Measurements from ENCODE around the gene GATAD2B.
"Not testable (repeated sequence)": the region's sequence is repeated elsewhere in the genome, so short reads cannot be mapped to it uniquely, and the experiment has no call there.

The GATAD2B gene

DNA sequence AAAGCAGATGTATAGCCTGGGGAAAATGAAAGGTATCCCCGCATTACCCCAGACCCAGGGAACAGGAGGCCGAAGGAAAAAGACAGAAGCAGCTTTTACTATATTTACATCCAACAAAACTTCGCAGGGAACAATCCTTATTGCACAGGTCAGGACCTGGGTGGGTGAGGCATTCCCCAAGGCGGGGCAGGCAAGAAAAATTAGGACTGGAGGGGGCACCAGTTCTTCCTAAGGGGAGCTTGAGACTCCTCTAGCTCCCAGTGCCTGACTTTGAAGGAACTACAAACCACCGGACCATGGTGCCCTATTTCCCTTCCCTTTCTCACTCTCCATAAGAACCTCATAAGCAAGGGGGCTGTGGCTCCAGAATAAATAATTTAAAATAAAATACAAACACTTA is 6.7 kb upstream of the GATAD2B start:
- no peak for DNase-seq

DNA sequence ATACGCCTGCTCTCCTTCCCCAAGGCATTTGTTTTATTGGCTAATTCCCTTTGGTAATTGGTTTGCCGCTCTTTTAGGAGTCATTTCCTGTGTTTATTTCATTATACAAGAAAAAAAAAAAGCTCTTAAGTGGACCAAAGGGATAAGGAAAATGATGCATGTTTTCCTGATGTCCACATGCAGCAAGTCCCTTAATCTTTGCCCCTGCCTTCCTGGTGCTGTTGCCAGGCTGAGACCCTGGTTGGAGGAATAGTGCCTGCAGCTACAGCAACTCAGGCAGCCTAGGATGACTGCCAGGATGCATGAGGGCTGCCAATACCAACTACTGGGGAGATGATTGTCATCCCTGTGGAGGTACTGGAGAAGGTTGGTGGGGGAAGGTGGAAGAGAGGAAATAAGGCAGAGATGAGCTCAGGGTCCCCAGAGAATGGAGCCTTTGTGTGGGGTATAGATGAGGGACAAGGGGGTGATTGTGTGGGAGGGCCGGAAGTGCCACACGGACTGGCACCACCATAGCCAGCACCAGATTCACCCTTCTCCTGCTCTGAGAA is 6.1 kb upstream of the GATAD2B start:
- no peak for DNase-seq

DNA sequence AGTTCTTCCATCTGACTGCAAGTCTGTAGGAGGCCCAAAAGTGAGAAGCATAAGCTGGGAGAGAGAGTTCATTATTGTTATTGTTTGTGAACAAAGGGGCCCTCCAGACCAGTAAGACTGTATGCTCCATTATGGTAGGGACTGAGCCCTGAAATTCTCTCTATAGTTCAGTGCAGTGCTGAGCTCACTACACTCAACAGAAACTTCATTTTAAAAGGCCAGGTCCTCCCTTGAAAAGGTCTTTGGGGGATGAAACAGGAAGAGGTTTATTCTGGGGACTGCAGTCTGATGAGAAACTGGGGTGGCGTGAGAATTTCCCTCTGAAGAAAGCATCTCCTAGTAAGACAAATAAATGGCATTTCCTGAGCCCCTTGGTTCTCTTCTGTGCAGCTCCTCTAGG is 5.5 kb upstream of the GATAD2B start:
- DNase-seq: no peak

DNA sequence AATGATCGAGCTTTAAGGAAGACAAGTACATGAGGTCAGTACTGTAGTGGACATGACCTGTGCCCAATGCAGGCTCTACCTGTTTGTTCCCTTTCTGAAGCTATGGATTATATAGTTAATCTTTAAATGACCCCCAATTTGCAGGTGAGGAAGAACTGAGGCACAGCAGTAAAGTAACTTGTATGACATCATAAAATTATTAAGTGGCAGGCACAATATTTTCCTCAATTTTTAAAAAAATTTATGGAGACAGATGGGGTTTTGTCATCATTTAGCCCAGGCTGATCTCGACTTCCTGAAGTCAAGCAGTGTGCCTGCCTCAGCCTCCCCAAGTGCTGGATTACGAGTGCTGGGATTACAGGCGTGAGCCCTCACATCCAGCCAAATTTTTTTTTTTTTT is 3.6 kb upstream of the GATAD2B start:
- no peak for DNase-seq

DNA sequence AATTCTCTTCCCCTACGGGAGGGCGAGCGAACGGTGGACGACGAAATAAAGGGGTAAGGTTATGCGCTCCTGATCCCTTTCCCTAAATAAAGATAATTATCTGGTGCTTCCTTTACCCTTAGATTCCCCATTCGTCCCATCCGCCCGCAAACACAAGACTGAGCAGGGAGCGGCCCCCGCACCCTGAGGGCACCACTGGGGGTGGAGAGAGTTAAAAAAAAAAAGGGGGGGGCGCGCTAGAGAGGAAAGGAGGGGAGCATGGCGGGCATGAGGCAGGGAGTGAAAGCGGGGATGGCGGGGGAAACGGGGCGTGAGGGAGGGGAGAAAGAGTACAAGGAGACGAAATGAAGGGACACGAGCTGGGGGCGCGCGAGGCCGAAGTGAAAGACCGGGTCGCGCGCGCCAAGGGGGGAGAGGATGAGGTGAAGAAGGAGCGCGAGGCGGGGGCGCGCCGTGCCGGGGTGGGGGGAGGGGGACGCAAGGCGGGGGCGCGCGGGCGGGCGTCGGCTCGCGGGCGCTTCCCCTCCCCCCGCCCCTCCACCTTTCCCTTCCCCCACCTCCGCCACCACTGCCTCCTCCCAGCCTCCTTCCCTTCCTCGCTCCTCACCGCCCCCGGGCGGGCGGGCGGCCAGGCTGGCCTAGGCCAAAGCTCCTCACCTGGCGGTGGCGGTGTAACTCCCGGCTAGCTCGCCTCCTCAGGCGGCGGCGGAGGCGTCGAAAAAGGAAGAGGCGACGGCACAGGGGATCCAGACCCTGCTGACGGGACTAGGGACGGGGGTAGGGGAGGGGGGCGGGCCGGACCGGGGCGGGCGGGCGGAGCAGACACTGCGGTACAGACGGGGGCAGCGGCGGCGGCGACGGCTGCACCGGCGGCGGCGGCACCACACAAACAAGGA is 448 bp downstream of the GATAD2B start:
- peak in 1 of 2 donors; percentile 50 for DNase-seq

DNA sequence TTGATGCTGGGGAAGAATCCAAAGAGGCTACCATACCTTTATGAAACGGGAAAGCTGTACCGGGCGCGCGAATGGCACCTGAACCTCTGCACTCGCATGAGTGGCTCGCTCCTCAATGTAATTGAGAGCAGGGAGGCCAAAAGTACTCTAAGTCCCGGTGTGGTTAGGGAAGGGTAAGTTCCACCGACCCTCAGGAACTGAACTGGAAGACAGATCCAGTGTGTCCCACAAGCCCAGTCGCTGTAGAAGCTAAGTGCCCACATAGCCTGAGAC is 1.0 kb downstream of the GATAD2B start:
- no peak for DNase-seq

DNA sequence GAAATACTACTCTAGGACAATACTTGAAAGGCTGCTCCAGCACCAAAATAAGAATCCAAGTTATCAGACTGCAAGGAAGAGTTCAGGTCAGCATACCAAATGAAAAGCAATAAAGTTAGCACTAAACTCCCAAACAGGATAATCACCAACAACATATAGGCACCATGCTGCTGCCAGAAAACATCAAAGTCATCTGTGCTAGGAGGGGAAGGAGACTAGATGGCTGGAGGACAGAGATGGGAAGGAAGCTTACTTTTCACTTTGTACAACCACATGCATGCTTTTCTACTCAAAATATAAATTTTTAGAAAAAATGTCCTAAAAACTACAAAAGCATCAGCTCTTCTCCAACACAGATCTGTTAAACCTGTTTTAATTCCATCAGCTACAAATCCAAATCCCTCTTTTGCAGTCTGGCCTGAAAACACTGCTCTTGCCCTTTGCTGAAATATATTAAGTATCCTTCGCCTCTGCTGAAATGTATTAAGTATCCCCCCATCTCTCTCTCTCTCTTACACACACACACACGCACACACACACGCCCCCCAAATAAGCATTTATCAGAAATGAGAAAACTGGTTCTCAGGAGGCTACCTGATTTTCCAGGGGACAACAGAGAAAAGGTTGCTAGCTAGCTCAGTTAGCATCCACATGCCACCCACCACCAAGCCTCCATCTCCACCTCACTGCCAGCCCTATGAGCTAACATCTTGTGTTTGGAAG is 1.5 kb downstream of the GATAD2B start:
- no peak for DNase-seq

DNA sequence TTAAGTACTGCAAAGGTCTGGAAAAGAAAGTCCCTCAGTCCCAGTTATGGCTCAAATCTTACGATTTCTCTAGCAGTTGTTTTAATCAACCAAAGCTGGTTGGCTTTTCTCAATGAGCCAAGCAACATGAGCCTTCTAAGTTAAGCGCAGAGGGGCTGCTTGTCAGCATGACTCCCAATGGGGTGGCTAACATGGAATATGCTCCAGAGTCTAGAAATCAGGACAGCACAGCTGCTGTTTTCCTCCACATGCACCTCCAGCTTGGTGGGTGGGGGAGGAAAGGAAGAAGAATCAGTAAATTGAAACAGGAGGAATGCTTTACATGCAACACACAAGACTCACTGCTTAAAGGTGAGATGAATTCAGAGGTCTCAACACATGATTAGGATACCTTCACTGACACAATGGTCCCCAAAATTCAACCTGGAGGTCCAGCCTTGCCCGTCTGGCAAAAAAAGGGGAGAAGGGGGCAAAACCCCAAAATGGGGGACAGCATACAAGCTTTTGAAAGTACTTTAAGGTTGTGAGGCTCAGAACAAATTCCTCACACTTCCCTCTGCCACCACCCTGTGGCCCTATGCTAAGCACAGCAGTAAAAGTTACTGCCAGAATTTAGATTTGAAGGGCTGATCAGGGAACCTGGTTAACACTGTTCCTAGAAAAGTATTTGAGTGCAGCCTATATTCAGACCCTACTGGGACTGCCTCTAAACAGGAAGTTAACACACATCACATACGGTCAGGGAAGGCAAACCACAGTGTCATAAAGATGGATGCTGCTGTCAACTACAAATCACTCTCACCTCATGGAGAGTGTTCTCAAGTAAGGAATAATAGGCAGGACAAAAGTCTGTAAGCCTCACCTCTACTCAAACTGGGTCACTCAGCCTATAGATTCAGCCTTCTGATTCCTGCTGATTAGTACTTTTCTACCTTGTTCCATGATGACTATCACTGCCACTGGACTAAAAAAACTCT is 2.6 kb downstream of the GATAD2B start:
- peak in 1 of 2 donors; percentile 66 for DNase-seq

DNA sequence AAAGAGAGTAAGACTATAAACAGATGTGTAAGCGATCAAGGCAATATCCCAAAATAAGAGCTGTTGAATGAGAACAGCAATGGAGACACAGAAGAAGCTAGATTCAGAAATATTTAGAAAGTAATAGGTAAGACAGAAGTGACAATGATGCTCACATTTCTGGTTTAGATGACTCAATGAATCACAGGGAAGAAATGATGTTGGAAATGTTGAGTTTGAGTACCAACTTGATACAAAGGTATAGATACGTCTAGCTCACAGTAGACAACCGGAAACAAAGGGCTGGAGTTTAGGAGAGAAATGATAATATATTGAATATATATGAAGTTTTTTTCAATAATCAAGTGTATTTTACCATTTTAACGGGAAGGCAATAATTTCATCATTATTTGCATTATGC is 6.5 kb downstream of the GATAD2B start:
- DNase-seq: no peak

DNA sequence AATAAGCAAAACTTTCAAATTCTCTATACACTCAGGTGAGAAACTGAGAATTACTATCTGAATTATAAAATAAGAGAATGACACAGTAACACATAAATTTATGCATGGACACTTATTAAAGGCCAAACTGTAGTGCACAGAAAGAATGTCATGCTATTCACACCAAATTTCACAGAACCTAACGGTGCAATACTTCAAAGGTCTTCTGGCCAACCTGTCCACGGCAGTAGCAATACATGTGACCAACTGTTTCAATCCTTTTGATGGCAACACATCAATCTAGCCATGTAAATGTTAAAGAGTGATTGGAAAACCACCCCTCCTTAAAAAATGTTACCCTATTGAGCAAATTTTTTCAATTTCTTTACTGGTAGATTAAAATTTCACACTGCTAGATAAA is 10.4 kb downstream of the GATAD2B start:
- no peak for DNase-seq

DNA sequence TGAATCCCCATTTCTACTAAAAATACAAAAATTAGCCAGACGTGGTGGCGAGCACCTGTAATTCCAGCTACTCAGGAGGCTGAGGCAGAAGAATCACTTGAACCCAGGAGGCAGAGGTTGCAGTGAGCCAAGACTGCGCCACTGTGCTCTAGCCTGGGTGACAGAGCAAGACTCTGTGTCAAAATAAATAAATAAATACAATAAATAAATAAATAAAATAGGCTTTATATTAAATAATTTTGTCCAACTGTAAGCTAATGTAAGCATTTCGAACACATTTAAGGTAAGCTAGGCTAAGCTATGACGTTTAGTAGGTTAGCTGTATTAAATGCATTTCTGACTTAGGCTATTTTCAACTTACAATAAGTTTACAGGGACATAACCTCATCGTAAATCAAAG is 12.2 kb downstream of the GATAD2B start:
- DNase-seq: not testable (repeated sequence)

DNA sequence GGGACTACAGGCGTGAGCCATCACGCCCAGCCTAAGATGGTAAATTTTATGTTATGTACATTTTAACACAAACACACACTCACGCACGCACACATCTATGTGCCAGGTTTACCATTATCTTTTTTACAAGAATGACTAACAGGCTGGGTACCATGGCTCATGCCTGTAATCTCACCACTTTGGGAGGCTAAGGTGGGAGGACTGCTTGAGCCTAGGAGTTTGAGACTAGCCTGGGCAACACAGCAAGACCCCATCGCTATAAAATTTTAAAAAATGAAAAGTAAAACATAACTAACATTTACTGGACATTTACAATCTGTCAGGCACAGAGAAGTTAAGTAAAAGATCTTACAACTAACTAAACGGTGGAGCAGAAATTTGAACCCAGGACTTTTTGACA is 14.7 kb downstream of the GATAD2B start:
- DNase-seq: no peak

DNA sequence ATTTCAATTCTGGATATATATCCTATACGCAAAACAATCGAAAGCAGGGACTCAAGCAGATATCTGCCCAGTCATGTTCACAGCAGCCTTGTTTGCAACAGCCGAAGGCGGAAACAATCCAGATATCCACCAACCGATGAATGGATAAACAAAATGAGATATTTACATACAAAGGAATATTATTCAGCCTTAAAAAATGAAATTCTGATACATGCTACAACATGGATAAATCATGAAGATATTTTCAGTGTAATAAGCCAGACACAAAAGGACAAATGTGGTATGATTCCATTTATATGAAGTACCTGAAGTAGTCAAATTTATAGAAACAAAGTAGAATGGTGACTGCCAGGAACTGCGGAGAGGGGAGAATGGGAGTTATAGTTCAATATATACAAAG is 15.6 kb downstream of the GATAD2B start:
- DNase-seq: no peak

DNA sequence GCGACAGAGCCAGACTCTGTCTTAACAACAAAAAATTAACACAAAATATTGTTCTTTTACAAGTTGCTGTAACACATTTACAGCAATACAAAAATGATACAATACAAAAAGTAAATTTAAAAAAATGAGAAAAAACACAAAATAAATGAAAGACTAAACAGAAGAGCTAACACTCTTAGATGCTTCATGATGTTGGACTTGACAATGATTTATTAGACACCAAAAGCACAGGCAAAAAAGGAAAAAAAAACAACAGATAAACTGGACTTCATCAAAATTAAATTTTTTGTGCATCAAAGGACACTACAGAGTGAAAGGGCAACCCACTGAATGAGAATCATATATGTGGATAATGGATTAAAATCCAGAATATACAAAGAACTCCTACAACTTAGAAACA is 16.4 kb downstream of the GATAD2B start:
- no peak for DNase-seq

DNA sequence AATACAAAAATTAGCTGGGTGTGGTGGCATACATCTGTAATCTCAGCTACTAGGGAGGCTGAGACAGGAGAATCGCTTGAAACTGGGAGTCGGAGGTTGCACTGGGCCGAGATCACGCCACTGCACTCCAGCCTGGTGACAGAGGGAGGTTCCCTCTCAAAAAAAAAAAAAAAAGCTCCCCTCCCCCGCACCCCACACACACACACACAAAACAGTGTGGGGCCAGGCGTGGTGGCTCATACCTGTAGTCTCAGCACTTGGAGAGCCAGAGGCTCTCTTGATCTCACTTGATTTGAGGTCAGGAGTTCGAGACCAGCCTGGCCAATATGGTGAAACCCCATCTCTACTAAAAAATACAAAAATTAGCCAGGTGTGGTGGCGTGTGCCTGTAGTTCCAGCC is 16.9 kb downstream of the GATAD2B start:
- DNase-seq: not testable (repeated sequence)

DNA sequence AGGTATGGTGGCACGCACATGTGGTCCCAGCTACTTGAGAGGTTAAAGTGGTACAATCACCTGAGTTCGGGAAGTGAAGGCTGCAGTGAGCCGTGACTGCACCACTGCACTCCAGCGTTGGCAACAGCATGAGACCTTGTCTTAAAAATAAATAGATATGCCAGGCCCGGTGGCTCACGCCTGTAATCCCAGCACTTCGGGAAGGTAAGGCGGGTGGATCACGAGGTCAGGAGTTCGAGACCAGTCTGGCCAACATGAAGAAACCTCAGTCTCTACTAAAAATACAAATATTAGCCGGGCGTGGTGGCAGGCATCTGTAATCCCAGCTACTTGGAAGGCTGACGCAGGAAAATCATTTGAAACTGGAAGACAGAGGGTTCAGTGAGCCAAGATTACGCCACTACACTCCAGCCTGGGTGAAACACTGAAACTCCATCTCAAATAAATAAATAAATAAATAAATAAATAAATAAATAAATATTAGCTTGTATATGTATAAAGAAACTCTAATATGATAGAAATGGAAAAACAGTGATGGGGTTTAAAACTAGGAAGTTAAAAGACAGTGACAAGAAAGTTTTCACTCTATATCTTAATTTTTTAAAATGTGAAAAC is 18.8 kb downstream of the GATAD2B start:
- DNase-seq: no peak

DNA sequence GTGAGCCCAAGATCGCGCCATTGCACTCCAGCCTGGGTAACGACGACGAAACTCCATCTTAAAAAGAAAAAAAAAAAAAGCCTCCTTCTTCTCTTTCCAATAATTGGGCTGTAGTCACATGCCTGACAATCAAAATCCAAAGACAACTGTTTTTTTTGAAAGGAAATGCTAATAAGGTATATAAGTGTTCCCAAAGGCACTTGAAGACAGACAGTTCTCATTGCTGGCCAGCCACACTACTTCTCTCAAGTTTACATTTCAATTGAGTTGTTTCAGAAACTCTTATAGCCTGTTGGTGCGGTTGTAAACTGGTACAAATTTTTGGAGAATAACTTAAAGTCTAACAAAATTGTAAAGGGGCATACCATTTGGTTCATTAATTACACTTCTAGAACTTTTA is 23.3 kb downstream of the GATAD2B start:
- no peak for DNase-seq

DNA sequence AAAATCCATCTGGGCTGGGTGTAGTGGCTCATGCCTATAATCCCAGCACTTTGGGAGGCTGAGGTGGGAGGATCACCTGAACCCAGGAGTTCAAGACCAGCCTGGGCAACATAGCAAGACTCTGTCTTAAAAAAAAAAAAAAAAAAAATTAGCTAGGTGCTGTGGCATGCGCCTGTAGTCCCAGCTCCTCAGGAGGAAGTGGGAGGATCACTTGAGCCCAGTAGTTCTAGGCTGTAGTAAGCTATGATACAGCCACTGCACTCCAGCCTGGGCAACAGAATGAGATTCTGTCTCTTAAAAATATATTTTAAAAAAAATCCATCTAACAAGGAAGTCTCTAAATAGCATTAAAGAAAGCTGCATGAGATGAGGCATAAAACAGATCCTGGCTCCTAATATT is 26.9 kb downstream of the GATAD2B start:
- DNase-seq: not testable (repeated sequence)

DNA sequence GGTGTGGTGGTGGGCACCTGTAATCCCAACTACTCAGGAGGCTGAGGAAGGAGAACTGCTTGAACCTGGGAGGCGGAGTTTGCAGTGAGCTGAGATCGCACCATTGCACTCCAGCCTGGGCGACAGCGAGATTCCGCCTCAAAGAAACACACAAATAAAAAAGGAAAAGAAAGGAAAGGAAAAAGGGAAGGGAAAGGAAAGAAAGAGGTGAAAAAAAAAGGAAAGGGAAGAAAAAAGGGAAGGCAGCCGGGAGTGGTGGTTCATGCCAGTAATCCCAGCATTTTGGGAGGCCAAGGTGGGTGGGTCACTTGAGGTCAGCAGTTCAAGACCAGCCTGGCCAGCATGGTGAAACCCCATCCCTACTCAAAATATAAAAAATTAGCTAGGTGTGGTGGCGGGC is 31.7 kb downstream of the GATAD2B start:
- not testable (repeated sequence) for DNase-seq

DNA sequence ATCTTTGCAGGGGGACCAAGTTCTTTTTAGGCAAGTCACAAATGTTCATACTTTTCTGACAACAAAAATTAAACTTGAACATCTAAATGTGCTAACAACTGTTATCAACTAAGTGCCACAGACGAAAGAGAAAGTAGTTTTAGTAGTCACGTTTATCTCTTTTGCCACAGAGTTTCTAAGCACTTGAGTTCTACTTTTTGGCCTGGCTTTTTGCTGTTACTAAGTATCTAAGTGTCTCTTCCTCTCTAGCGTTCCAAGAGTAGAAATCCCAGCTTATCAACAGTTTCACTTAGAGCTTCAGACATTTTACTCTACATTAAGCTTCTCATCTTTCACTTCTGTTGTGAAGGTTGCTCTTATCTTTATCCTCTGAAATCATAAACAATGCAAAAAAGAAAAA is 34.2 kb downstream of the GATAD2B start:
- peak in 1 of 2 donors; percentile 68 for DNase-seq

DNA sequence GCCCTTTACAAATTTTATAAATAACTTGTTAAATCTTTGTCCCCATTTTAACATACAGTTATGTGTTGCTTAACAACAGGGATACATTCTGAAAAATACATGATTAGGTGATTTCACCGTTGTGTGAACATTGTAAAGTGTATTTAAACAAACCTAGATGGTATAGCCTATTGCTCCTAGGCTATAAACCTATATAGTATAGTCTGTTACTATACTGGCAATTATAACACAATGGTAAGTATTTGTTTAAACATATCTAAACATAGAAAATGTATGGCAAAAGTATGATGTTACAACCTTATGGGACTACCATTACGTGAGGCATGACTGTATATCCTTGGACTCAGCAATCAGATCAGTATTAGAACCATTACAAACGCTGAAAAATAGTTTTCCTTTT is 36.6 kb downstream of the GATAD2B start:
- no peak for DNase-seq

DNA sequence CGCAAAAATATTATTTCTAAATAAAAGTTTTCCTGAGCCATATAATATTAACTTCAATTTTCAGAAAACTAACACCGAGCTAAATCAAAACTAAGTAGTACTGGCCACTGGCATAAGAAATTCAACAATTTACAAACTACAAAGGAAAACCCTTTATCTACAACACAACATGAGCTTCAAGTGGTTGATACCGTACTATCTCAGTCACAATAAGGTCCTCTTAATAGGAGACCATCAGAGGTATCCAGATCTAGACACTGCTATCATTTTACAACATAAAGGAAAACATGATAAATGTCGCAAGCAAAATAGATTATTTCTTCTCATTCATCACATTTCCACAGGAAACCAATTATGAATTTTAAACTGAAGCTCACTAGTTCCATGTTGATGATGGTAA is 39.5 kb downstream of the GATAD2B start:
- DNase-seq: no peak

Data from bone marrow (tissue), 2 donors.